Mesenchymal stem cell (in vitro differentiated cells and primary cell): Measurements from ENCODE around the gene OPCML.

ENCODE experiments used
- DNase-seq: peaks from one replicate; pipeline ENCODE4 v3.0.0-alpha.2; 2013
- H2AFZ ChIP-seq: one replicate; pipeline ENCODE4 v1.6.1; 2013; ENCODE audit warnings: low read depth, mild to moderate bottlenecking, control low read depth, inconsistent platforms, low read length, moderate library complexity
- H2AK5ac ChIP-seq: 2 replicates; pipeline ENCODE4 v1.6.1; 2013; ENCODE audit warnings: low read length, moderate library complexity, mild to moderate bottlenecking, inconsistent platforms; ENCODE audit not compliant: severe bottlenecking
- H2BK120ac ChIP-seq: one replicate; pipeline ENCODE4 v1.6.1; 2013; ENCODE audit warnings: low read depth, mild to moderate bottlenecking, inconsistent platforms, low read length, moderate library complexity
- H2BK12ac ChIP-seq, 2 experiments: one replicate each; pipeline ENCODE4 v1.6.1; 2013; ENCODE audit warnings: inconsistent platforms in 2 of 2, low read length in 2 of 2, mild to moderate bottlenecking in 2 of 2, moderate library complexity in 2 of 2, control low read depth in 1 of 2
- H2BK15ac ChIP-seq: one replicate; pipeline ENCODE4 v1.6.1; 2013; ENCODE audit warnings: mild to moderate bottlenecking, low read depth, inconsistent platforms; ENCODE audit not compliant: poor library complexity, severe bottlenecking
- H2BK5ac ChIP-seq: 2 replicates; pipeline ENCODE4 v1.6.1; 2013; ENCODE audit warnings: low read depth, mild to moderate bottlenecking, low read length, control low read depth, inconsistent platforms; ENCODE audit not compliant: poor library complexity, severe bottlenecking
- H3K14ac ChIP-seq, 2 experiments: one replicate each; pipeline ENCODE4 v1.6.1; 2013; ENCODE audit warnings: inconsistent platforms in 2 of 2, low read length in 2 of 2, control low read depth in 1 of 2, mild to moderate bottlenecking in 1 of 2, moderate library complexity in 1 of 2
- H3K18ac ChIP-seq, 2 experiments: one replicate each; pipeline ENCODE4 v1.6.1; 2013; ENCODE audit warnings: inconsistent platforms in 2 of 2, low read length in 2 of 2, control low read depth in 1 of 2, low read depth in 1 of 2, mild to moderate bottlenecking in 1 of 2
- H3K23ac ChIP-seq, 2 experiments: one replicate each; pipeline ENCODE4 v1.6.1; 2013; ENCODE audit warnings: inconsistent platforms in 2 of 2, low read length in 2 of 2, mild to moderate bottlenecking in 2 of 2, moderate library complexity in 2 of 2, control low read depth in 1 of 2
- H3K27ac ChIP-seq: 2 replicates; pipeline ENCODE4 v1.5.1; 2013; ENCODE audit warnings: mild to moderate bottlenecking, moderate library complexity, low read length, control low read depth, inconsistent platforms; ENCODE audit not compliant: poor library complexity, severe bottlenecking
- H3K27me3 ChIP-seq, 2 experiments: 2 replicates each; pipeline versions ENCODE4 v1.6.1 to v1.7.0; 2013; ENCODE audit warnings: low read length in 2 of 2, mild to moderate bottlenecking in 2 of 2, moderate library complexity in 2 of 2, control low read depth in 1 of 2, inconsistent platforms in 1 of 2; ENCODE audit not compliant: control insufficient read depth in 1 of 2, insufficient read depth in 1 of 2
- H3K36me3 ChIP-seq, 2 experiments: 2 replicates each; pipeline versions ENCODE4 v1.6.1 to v1.7.0; 2013; ENCODE audit warnings: low read length in 2 of 2, control low read depth in 1 of 2, inconsistent platforms in 1 of 2, low read depth in 1 of 2, mild to moderate bottlenecking in 1 of 2; ENCODE audit not compliant: insufficient read depth in 2 of 2, control insufficient read depth in 1 of 2
- H3K4ac ChIP-seq, 2 experiments: one replicate each; pipeline ENCODE4 v1.6.1; 2013; ENCODE audit warnings: inconsistent platforms in 2 of 2, low read length in 2 of 2, mild to moderate bottlenecking in 2 of 2, moderate library complexity in 2 of 2, control low read depth in 1 of 2, low read depth in 1 of 2
- H3K4me1 ChIP-seq: 2 replicates; pipeline ENCODE4 v1.6.1; 2013; ENCODE audit warnings: low read depth, low read length, control low read depth; ENCODE audit not compliant: control insufficient read depth, insufficient read depth
- H3K4me2 ChIP-seq: 2 replicates; pipeline ENCODE4 v1.6.1; 2013; ENCODE audit warnings: low read length, mild to moderate bottlenecking, inconsistent platforms; ENCODE audit not compliant: poor library complexity, severe bottlenecking
- H3K4me3 ChIP-seq, 2 experiments: 2 replicates each; pipeline versions ENCODE4 v1.5.1 to v1.7.0; 2013; ENCODE audit warnings: low read length in 2 of 2, mild to moderate bottlenecking in 2 of 2, control low read depth in 1 of 2, low read depth in 1 of 2; ENCODE audit not compliant: insufficient read depth in 1 of 2
- H3K79me1 ChIP-seq: replicated peaks from 2 replicates; pipeline ENCODE4 v1.6.1; 2013; ENCODE audit warnings: mild to moderate bottlenecking, control low read depth, low read length, inconsistent platforms; ENCODE audit not compliant: poor library complexity, severe bottlenecking
- H3K9ac ChIP-seq: 2 replicates; pipeline ENCODE4 v1.7.0; 2013; ENCODE audit warnings: mild to moderate bottlenecking, low read length, moderate library complexity
- H3K9me3 ChIP-seq: 2 replicates; pipeline ENCODE4 v1.7.0; 2013; ENCODE audit warnings: mild to moderate bottlenecking, low read length; ENCODE audit not compliant: control insufficient read depth
- H4K8ac ChIP-seq: one replicate; pipeline ENCODE4 v1.6.1; 2013; ENCODE audit warnings: inconsistent platforms, mild to moderate bottlenecking, low read length, moderate library complexity
- H4K91ac ChIP-seq: one replicate; pipeline ENCODE4 v1.6.1; 2013; ENCODE audit warnings: mild to moderate bottlenecking, low read length, inconsistent platforms
- WGBS: methylation state at CpG from one replicate; pipeline ENCODE4 v1.1.7; 2013; ENCODE audit warnings: mixed read lengths; 5-methylcytosine and 5-hydroxymethylcytosine counted together

OPCML gene

DNA sequence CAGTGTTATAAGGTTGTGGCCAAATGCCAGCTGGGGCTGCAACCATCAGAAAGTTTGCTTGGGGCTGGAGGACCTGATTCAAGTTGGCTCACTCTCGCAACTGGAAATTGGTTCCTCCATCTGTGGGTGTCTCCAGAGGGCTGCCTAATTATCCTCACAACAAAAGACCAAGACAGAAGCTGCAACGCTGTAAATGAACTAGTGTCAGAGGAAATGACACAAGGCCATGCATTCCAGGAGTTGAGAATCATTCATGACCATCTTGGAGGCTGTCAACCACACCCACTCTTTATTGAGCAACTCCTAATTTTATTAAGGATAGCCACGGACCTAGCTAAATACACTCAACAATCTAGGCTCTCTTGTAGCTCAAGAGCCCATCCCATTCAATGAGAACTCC lies 1060.8 kb downstream of the OPCML start:
- H2AFZ ChIP-seq: no peak overlapping the region
- H2BK12ac ChIP-seq: no peak overlapping the region
- H3K18ac ChIP-seq: no peak overlapping the region
- no peak overlapping the region for H2BK15ac ChIP-seq
- H4K91ac ChIP-seq: no peak overlapping the region
- WGBS: 45% methylated on average over 3 of the region's 3 CpGs
- peaks cover 0 to 17% of the 10 kb centered on the region in 2 experiments for H3K27me3 ChIP-seq
- H3K36me3 ChIP-seq: no peaks in the 10 kb centered on the region
- no peak overlapping the region for H3K23ac ChIP-seq
- H3K9ac ChIP-seq: peak overlapping the region; percentile 52
- no peak overlapping the region for H2AK5ac ChIP-seq
- no peaks in the 10 kb centered on the region for H3K9me3 ChIP-seq
- H3K4me2 ChIP-seq: no peak overlapping the region
- no peak overlapping the region for H2BK5ac ChIP-seq
- H2BK120ac ChIP-seq: no peak overlapping the region
- H3K27ac ChIP-seq: no peak overlapping the region
- H3K4me3 ChIP-seq: no peak overlapping the region
- H3K14ac ChIP-seq: no peak overlapping the region
- H3K79me1 ChIP-seq: no peaks in the 10 kb centered on the region
- H4K8ac ChIP-seq: no peak overlapping the region
- no peak overlapping the region for H3K4ac ChIP-seq
- no peaks in the 10 kb centered on the region for H3K4me1 ChIP-seq
- no peak for DNase-seq

DNA sequence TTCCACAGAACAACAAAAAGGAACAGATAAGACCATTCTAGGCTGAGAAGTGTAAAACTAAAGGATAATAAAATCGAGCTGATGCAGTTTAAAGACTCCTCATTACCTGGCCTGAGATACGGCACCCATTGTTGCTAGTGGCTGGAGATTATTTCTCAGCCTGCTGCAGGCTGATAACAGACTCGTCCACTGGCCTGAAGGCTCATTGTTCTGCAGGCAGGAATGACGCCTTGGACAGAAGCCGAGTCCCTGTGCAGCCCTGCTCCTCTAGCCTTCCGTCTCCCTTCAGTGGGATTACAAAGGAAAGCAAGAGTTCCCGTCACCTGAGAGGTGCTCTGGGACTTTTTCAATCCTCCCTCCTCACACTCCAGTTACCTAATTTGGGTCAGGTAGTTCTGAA lies 1065.3 kb downstream of the OPCML start:
- no peaks in the 10 kb centered on the region for H3K9me3 ChIP-seq
- no peak for DNase-seq
- H4K91ac ChIP-seq: no peak overlapping the region
- no peak overlapping the region for H4K8ac ChIP-seq
- H3K27me3 ChIP-seq: peaks cover 0 to 17% of the 10 kb centered on the region in 2 experiments
- 65% methylated on average over 7 of the region's 7 CpGs for WGBS
- H3K79me1 ChIP-seq: no peaks in the 10 kb centered on the region
- no peak overlapping the region for H2BK5ac ChIP-seq
- no peak overlapping the region for H2AFZ ChIP-seq
- H3K14ac ChIP-seq: no peak overlapping the region
- H3K4me3 ChIP-seq: no peak overlapping the region
- H2BK12ac ChIP-seq: no peak overlapping the region
- no peak overlapping the region for H2BK15ac ChIP-seq
- H3K4me1 ChIP-seq: no peaks in the 10 kb centered on the region
- H3K4me2 ChIP-seq: no peak overlapping the region
- H3K9ac ChIP-seq: no peak overlapping the region
- no peak overlapping the region for H2AK5ac ChIP-seq
- H3K18ac ChIP-seq: no peak overlapping the region
- no peak overlapping the region for H3K4ac ChIP-seq
- no peak overlapping the region for H2BK120ac ChIP-seq
- H3K27ac ChIP-seq: no peak overlapping the region
- H3K36me3 ChIP-seq: no peaks in the 10 kb centered on the region
- no peak overlapping the region for H3K23ac ChIP-seq

DNA sequence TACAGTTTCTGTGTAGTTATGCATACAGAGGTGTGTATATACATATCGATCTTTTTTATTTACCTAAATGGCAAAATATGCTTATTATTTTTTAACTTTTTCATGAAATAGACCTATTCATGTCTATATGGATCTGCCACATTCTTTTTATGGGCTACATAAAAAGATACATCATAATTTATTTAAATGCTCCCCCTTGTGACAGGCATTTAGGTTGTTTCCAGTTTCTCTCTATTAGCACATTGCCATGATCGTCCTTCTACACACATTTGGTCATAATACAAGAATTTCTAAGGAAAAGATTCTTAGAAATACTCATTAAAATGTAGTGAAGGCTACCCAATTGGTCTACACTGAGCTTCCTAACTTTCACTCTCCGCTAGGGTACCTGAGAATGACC lies 1067.4 kb downstream of the OPCML start:
- Histone ChIP-seq H2BK12ac (no peak overlapping the region), H2BK15ac (no peak overlapping the region), H3K4me3 (no peak overlapping the region), H3K18ac (no peak overlapping the region), H2BK5ac (no peak overlapping the region), H3K23ac (no peak overlapping the region), H3K9ac (no peak overlapping the region), H4K8ac (no peak overlapping the region), H3K9me3 (peaks cover 3% of the 10 kb centered on the region), H3K27ac (no peak overlapping the region), H3K4me1 (no peaks in the 10 kb centered on the region), H3K36me3 (no peaks in the 10 kb centered on the region), H3K14ac (no peak overlapping the region), H3K27me3 (peaks cover 0 to 21% of the 10 kb centered on the region in 2 experiments), H4K91ac (no peak overlapping the region), H3K79me1 (no peaks in the 10 kb centered on the region), H2AFZ (no peak overlapping the region), H3K4ac (no peak overlapping the region), H2AK5ac (no peak overlapping the region), H2BK120ac (no peak overlapping the region), H3K4me2 (no peak overlapping the region)
- no peak for DNase-seq
- 83% methylated on average over 1 of the region's 3 CpGs for WGBS

DNA sequence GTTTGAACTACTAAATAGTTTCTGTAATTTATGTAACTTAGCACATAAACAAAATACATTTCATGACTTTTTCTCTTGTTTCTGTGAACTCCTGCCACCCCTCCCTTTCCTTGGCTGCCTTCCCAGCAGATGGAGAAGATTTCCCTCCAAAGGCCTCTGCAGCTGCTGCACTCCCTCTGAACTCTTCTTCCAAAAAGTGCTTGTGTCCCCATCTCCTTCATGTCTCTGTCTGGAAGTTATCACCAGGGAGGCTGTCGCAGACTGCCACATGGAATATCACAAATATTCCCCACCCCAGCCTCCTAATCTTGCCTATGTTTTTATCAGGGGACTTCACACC lies 1068.3 kb downstream of the OPCML start:
- Histone ChIP-seq H2AK5ac (no peak overlapping the region), H4K91ac (no peak overlapping the region), H3K4me3 (no peak overlapping the region), H2BK5ac (no peak overlapping the region), H3K9me3 (peaks cover 3% of the 10 kb centered on the region), H3K9ac (no peak overlapping the region), H3K27me3 (peaks cover 0 to 21% of the 10 kb centered on the region in 2 experiments), H2BK15ac (no peak overlapping the region), H4K8ac (no peak overlapping the region), H2BK12ac (no peak overlapping the region), H3K4me2 (no peak overlapping the region), H3K14ac (no peak overlapping the region), H2BK120ac (no peak overlapping the region), H3K36me3 (no peaks in the 10 kb centered on the region), H3K23ac (no peak overlapping the region), H3K4me1 (no peaks in the 10 kb centered on the region), H2AFZ (no peak overlapping the region), H3K79me1 (no peaks in the 10 kb centered on the region), H3K18ac (no peak overlapping the region), H3K4ac (no peak overlapping the region), H3K27ac (no peak overlapping the region)
- no peak for DNase-seq
- WGBS: 100% methylated on average over 1 of the region's 1 CpG
